Astrocyte (in vitro differentiated cells and primary cell): ENCODE results near the gene CTCF. TPM values are rescaled to one million over a fixed set of nuclear protein-coding genes. Genes with fewer than 3 reads are reported as not detected.

ENCODE experiments used
- DNase-seq: peaks from one replicate; pipeline ENCODE4 v3.0.0-alpha.2; 2010; ENCODE audit warnings: low read depth
- FAIRE-seq: peaks from 2 replicates; lab custom pipeline; 2011; peaks lifted over from hg19 to GRCh38; lab: Jason Lieb, UNC
- H2AFZ ChIP-seq: 2 replicates; pipeline ENCODE4 v1.6.0; 2012; ENCODE audit warnings: low read depth, low read length, inconsistent platforms
- H3K27ac ChIP-seq: 2 replicates; pipeline ENCODE4 v1.5.1; 2011; ENCODE audit warnings: low read depth, low read length, inconsistent platforms
- H3K27me3 ChIP-seq: 2 replicates; pipeline ENCODE4 v1.6.0; 2011; ENCODE audit warnings: low read length, inconsistent platforms; ENCODE audit not compliant: insufficient read depth
- H3K36me3 ChIP-seq: 2 replicates; pipeline ENCODE4 v1.5.1; 2011; ENCODE audit warnings: low read length, inconsistent platforms; ENCODE audit not compliant: insufficient read depth
- H3K4me1 ChIP-seq: 2 replicates; pipeline ENCODE4 v1.5.1; 2011; ENCODE audit warnings: low read length, inconsistent platforms; ENCODE audit not compliant: insufficient read depth
- H3K4me2 ChIP-seq: 2 replicates; pipeline ENCODE4 v1.6.0; 2012; ENCODE audit warnings: low read length, inconsistent platforms
- H3K4me3 ChIP-seq: 2 replicates; pipeline ENCODE4 v1.5.1; 2011; ENCODE audit warnings: low read depth, mild to moderate bottlenecking, low read length, inconsistent platforms; ENCODE audit not compliant: insufficient read depth
- H3K79me2 ChIP-seq: 2 replicates; pipeline ENCODE4 v1.6.0; 2012; ENCODE audit warnings: mild to moderate bottlenecking, low read length, inconsistent platforms; ENCODE audit not compliant: insufficient read depth
- H3K9ac ChIP-seq: 2 replicates; pipeline ENCODE4 v1.6.0; 2012; ENCODE audit warnings: mild to moderate bottlenecking, low read length, inconsistent platforms
- H3K9me3 ChIP-seq: 2 replicates; pipeline ENCODE4 v1.5.1; 2012; ENCODE audit warnings: low read depth, mild to moderate bottlenecking, low read length, inconsistent platforms; ENCODE audit not compliant: insufficient read depth
- H4K20me1 ChIP-seq: 2 replicates; pipeline ENCODE4 v1.6.0; 2012; ENCODE audit warnings: low read length, inconsistent platforms; ENCODE audit not compliant: insufficient read depth
- H3K27ac Mint-ChIP-seq: one replicate; pipeline ENCODE4 v1.8.0; 2021; ENCODE audit warnings: mild to moderate bottlenecking, mixed read lengths; ENCODE audit not compliant: unreplicated experiment
- H3K27me3 Mint-ChIP-seq: one replicate; pipeline ENCODE4 v1.8.0; 2021; ENCODE audit warnings: low read depth, mixed read lengths; ENCODE audit not compliant: unreplicated experiment
- H3K36me3 Mint-ChIP-seq: one replicate; pipeline ENCODE4 v1.8.0; 2021; ENCODE audit warnings: low read depth, mixed read lengths; ENCODE audit not compliant: unreplicated experiment
- H3K4me1 Mint-ChIP-seq: one replicate; pipeline ENCODE4 v1.8.0; 2021; ENCODE audit warnings: low read depth, mixed read lengths; ENCODE audit not compliant: unreplicated experiment
- H3K4me3 Mint-ChIP-seq: one replicate; pipeline ENCODE4 v1.8.0; 2021; ENCODE audit warnings: mild to moderate bottlenecking, moderate library complexity, mixed read lengths; ENCODE audit not compliant: unreplicated experiment
- H3K9me3 Mint-ChIP-seq: one replicate; pipeline ENCODE4 v1.8.0; 2021; ENCODE audit warnings: mild to moderate bottlenecking, mixed read lengths; ENCODE audit not compliant: unreplicated experiment
- EZH2 ChIP-seq: IDR thresholded peaks from 2 replicates; pipeline ENCODE4 v1.6.1; 2012; ENCODE audit warnings: mild to moderate bottlenecking, low read length, inconsistent platforms; ENCODE audit not compliant: insufficient read depth
- total RNA-seq: library from RNA; stranded (reverse); gene quantifications from 2 replicates; pipeline ENCODE4 v1.2.1, GENCODE V29; 2021
- TF ChIP-seq, protein P1 (sequence below): IDR thresholded peaks from 2 replicates; pipeline ENCODE4 v1.5.1; 2011; ENCODE audit warnings: low read depth, mild to moderate bottlenecking, inconsistent platforms, low read length, moderate library complexity; ENCODE audit not compliant: insufficient read depth

CTCF gene
- total RNA-seq, 1 donor from 2014 or later = 26.8 TPM

DNA sequence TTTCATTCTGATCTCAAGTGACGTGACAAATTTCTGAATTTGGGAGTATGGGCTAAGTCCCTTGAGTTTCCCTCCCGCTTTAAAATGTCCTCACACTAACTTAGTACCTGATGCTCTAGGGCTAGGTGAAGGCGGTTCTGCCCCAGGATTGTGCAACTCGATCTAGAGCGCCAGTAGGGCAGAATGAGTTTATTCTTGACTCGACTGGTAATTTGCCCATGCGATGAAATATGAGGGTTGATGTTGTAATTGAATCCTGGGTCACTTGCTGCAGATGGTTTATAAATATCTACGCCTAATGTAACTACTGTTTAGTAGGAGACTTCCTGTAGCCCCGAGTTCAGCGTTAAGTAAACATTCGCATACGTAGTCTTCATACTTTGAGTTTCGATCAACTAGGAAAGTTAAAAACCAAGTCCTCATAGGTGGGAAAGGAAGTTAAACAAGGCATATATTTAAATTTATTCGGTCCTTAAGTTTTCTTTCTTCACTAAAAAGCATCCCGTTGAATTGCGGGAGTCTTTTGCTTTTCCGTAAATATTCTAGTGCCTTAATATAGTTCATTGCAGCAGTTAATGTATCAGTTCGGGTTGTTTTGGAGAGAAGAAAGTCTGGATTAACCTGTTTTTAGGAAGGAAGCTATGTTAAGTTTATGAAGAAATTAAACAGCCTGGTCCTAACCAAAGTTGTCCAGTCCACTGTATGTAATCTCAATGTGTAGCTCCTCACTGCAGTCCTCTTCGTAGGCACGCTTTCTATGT is 1.6 kb downstream of the CTCF start:
- Histone ChIP-seq H3K9ac (peak overlapping the region; percentile 98), H3K4me2 (peak overlapping the region; percentile 98), H3K27me3 (no peaks in the 10 kb centered on the region), H3K4me3 (peak overlapping the region; percentile 84), H3K27ac (peak overlapping the region; percentile 90), H2AFZ (peak overlapping the region; percentile 69), H4K20me1 (peaks cover 54% of the 10 kb centered on the region), H3K9me3 (no peaks in the 10 kb centered on the region), H3K79me2 (peaks cover 68% of the 10 kb centered on the region), H3K36me3 (no peaks in the 10 kb centered on the region), H3K4me1 (peaks cover 15% of the 10 kb centered on the region)
- no peaks in the 10 kb centered on the region for H3K9me3 Mint-ChIP-seq
- H3K36me3 Mint-ChIP-seq = no peaks in the 10 kb centered on the region
- FAIRE-seq (no peak), DNase-seq (peak; percentile 62)
- H3K4me3 Mint-ChIP-seq = peak overlapping the region; percentile 89
- H3K27ac Mint-ChIP-seq = peak overlapping the region; percentile 91
- H3K27me3 Mint-ChIP-seq = no peaks in the 10 kb centered on the region
- TF ChIP-seq, protein P1, sequence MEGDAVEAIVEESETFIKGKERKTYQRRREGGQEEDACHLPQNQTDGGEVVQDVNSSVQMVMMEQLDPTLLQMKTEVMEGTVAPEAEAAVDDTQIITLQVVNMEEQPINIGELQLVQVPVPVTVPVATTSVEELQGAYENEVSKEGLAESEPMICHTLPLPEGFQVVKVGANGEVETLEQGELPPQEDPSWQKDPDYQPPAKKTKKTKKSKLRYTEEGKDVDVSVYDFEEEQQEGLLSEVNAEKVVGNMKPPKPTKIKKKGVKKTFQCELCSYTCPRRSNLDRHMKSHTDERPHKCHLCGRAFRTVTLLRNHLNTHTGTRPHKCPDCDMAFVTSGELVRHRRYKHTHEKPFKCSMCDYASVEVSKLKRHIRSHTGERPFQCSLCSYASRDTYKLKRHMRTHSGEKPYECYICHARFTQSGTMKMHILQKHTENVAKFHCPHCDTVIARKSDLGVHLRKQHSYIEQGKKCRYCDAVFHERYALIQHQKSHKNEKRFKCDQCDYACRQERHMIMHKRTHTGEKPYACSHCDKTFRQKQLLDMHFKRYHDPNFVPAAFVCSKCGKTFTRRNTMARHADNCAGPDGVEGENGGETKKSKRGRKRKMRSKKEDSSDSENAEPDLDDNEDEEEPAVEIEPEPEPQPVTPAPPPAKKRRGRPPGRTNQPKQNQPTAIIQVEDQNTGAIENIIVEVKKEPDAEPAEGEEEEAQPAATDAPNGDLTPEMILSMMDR = no peak
- TF ChIP-seq EZH2 = no peak
- H3K4me1 Mint-ChIP-seq = peaks cover 12% of the 10 kb centered on the region

DNA sequence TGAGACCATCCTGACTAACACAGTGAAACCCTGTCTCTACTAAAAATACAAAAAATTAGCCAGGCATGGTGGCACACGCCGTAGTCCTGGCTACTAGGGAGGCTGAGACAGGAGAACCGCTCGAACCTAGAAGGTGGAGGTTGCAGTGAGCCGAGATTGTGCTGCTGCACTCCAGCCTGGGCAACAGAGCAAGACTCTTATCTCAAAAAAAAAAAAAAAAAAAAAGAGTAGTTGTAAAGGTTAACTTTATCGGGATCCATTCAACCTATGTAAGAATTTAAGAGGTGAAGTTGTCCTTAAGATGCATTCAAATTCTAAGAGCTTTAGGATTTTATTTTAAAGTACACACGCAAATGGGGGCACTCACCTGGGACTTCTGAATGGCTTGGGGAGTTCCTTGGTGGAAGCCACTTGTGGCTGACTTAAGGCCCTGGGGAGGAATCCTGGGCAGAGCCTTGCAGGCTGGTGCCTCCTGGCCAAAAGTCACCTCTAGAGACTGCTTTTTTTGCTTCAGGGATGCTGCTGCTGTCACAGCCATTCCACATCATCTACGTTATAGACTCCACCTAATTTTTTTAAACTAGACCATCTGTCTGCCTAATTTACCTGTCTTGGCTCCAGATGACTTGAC is 3.3 kb downstream of the CTCF start:
- Histone ChIP-seq H3K79me2 (peaks cover 75% of the 10 kb centered on the region), H3K4me1 (peaks cover 15% of the 10 kb centered on the region), H2AFZ (no peak overlapping the region), H4K20me1 (peaks cover 69% of the 10 kb centered on the region), H3K9me3 (no peaks in the 10 kb centered on the region), H3K9ac (no peak overlapping the region), H3K4me3 (no peak overlapping the region), H3K27me3 (no peaks in the 10 kb centered on the region), H3K36me3 (no peaks in the 10 kb centered on the region), H3K4me2 (no peak overlapping the region), H3K27ac (no peak overlapping the region)
- H3K4me3 Mint-ChIP-seq = no peak overlapping the region
- H3K27me3 Mint-ChIP-seq = no peaks in the 10 kb centered on the region
- H3K36me3 Mint-ChIP-seq = peaks cover under 1% of the 10 kb centered on the region
- H3K27ac Mint-ChIP-seq = no peak overlapping the region
- peaks cover 12% of the 10 kb centered on the region for H3K4me1 Mint-ChIP-seq
- H3K9me3 Mint-ChIP-seq = no peaks in the 10 kb centered on the region
- DNase-seq = no peak
- TF ChIP-seq, protein P1 = no peak
- no peak for TF ChIP-seq EZH2
- FAIRE-seq = no peak
